Colonic mucosa (tissue), 4 donors: Measurements from ENCODE around the gene SKIC3. TPM values are rescaled to one million over a fixed set of nuclear protein-coding genes. Genes with fewer than 3 reads are reported as not detected.

Source experiments
- DNase-seq: peaks from one replicate; pipeline ENCODE4 v3.0.0-alpha.2; 2020
- H3K27ac ChIP-seq: fragments of 200-600 bp; one replicate; pipeline ENCODE4 v1.8.0; 2021
- H3K27me3 ChIP-seq: fragments of 200-600 bp; one replicate; pipeline ENCODE4 v1.8.0; 2021
- H3K36me3 ChIP-seq: fragments of 200-600 bp; one replicate; pipeline ENCODE4 v1.8.0; 2021
- H3K4me1 ChIP-seq: fragments of 200-600 bp; one replicate; pipeline ENCODE4 v1.8.0; 2021; ENCODE audit warnings: mild to moderate bottlenecking
- H3K4me3 ChIP-seq: fragments of 200-600 bp; one replicate; pipeline ENCODE4 v1.8.0; 2021
- H3K9ac ChIP-seq, 2 donors: one replicate each; pipeline ENCODE4 v1.7.0; 2013; ENCODE audit warnings: control low read depth in 2 of 2, low read depth in 2 of 2, low read length in 2 of 2
- H3K9me3 ChIP-seq: fragments of 200-600 bp; one replicate; pipeline ENCODE4 v1.8.0; 2021
- intact Hi-C: fragments of 100-400 bp; cut with DNase I; formaldehyde crosslinking; loops from one replicate; pipeline ENCODE4 v1.14.1; 2022
- total RNA-seq, 2 donors: library from RNA; stranded (reverse); fragmentation: NEBNext Ultra II Directional in 1 of 2; extraction: Animal tissue kit (Norgen Biotek cat#: 25700) in 1 of 2; gene quantifications; one replicate each; pipeline ENCODE4 v1.2.1, GENCODE V29; 2021
- TF ChIP-seq, protein P1 (sequence below): fragments of 200-600 bp; IDR thresholded peaks from one replicate; pipeline ENCODE4 v1.8.0; 2022; ENCODE audit warnings: antibody characterized with exemption, mild to moderate bottlenecking
- donor health status: healthy.
- donor health status: DM: no; HTN: no; CAD: no.
- donor health status: DM: no; HTN: no; CAD: no.

SKIC3 gene
- total RNA-seq, 2 donors from 2014 or later, result 51.3 to 65.8 TPM

DNA sequence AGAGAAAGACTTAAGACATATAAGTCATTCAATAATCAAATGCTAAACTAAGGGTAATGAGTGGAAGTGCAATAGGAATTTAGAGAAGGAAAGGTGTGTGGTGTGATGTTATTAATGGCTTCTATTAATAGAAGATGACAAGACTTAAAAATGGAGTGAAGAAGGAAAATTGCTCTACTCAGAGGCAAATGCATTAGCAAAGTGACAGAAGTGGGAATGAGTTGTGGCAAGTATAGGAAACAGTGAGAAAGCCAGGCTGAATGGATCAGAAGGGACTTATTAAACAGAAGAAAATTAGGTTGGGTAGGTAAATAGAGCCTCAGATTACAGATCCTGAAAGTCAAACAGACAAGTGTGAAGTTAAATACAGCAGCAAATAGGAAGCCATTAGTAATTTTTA, 5.7 kb downstream of the SKIC3 start:
- Histone ChIP-seq H3K9ac (no peak overlapping the region), H3K9me3 (no peaks in the 10 kb centered on the region), H3K36me3 (no peaks in the 10 kb centered on the region), H3K4me1 (peaks cover 4% of the 10 kb centered on the region), H3K4me3 (no peak overlapping the region), H3K27ac (no peak overlapping the region), H3K27me3 (no peaks in the 10 kb centered on the region)
- intact Hi-C loops, result no loop called here
- DNase-seq, result no peak
- TF ChIP-seq, protein P1, sequence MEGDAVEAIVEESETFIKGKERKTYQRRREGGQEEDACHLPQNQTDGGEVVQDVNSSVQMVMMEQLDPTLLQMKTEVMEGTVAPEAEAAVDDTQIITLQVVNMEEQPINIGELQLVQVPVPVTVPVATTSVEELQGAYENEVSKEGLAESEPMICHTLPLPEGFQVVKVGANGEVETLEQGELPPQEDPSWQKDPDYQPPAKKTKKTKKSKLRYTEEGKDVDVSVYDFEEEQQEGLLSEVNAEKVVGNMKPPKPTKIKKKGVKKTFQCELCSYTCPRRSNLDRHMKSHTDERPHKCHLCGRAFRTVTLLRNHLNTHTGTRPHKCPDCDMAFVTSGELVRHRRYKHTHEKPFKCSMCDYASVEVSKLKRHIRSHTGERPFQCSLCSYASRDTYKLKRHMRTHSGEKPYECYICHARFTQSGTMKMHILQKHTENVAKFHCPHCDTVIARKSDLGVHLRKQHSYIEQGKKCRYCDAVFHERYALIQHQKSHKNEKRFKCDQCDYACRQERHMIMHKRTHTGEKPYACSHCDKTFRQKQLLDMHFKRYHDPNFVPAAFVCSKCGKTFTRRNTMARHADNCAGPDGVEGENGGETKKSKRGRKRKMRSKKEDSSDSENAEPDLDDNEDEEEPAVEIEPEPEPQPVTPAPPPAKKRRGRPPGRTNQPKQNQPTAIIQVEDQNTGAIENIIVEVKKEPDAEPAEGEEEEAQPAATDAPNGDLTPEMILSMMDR, result no peak

DNA sequence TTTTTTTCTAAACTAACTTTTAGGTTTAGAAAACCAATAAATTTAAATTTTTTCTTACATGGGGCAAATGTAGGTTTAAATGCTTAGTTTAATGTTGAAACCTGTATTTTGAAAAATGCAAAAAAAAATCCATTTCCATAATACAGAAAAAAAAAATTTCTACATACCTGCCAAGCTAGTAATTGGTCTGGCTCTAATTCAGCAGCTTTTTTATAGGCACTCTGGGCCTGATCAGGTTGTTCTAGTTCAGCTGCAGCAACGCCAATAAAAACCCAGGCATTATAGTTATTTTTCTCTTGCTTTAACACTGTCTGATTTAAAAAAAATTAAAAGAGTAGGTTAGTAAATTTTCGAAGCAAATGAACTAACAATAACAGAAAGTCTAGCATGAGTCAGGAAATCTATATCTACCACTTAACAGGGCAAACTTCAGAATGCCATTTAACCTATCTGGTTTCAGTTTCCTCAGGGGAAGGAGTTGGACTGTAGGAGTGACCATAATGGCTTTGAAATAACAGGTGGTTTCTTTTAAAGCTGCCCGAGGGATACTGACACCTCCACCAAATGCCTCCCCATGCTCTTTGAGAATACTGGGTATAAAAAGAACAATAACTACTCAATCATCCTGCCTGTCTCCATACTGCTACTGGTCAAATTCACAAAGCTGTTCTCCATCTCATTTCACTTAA, 11.6 kb downstream of the SKIC3 start:
- Histone ChIP-seq H3K27me3 (no peaks in the 10 kb centered on the region), H3K36me3 (no peaks in the 10 kb centered on the region), H3K9me3 (no peaks in the 10 kb centered on the region), H3K9ac (no peak overlapping the region), H3K4me1 (no peaks in the 10 kb centered on the region), H3K4me3 (no peak overlapping the region), H3K27ac (peak overlapping the region; percentile 23)
- TF ChIP-seq, protein P1, result no peak
- DNase-seq, result no peak
- intact Hi-C loops, result no loop called here

DNA sequence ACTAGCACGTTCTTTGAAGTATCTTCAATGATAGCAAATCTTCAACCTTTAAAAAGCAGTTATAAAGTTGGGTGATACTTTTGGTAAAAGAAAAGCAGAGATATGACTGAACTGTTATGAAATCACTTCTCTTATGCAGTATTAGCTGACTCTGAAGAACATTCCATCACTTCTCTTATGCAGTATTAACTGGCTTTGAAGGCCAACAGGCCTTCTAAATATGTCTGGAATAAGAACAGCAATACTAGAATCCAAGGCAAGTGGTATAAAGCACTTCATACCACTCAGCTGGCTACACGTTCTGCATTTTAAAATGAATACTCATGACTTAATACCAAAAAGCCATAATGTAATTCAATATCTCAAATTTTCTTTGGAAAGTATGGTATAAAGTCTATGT, 17.3 kb downstream of the SKIC3 start:
- Histone ChIP-seq H3K36me3 (no peaks in the 10 kb centered on the region), H3K4me1 (no peaks in the 10 kb centered on the region), H3K9me3 (no peaks in the 10 kb centered on the region), H3K27me3 (no peaks in the 10 kb centered on the region), H3K4me3 (no peak overlapping the region), H3K9ac (no peak overlapping the region), H3K27ac (no peak overlapping the region)
- no peak for DNase-seq
- TF ChIP-seq, protein P1, result no peak
- intact Hi-C loops, result no loop called here

DNA sequence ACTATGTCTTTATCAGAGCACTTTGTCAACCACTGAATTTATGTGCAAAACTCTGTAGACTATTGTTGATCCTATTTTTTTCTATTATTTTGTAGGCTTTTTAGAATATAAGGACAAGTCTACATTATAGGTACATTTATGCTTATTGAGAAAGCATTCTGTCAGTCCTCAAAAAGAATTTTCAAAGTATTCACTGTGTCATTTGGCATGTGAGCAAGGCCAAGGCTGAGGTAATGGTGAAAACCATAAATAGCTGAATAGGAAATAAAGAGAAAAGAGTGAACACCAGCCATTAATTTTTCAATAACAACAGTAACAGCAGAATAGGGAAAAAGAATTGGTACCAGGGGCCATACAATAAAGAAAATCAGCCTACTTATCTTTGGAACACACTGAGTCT, 21.0 kb downstream of the SKIC3 start:
- DNase-seq, result no peak
- Histone ChIP-seq H3K27me3 (no peaks in the 10 kb centered on the region), H3K27ac (no peak overlapping the region), H3K9me3 (no peaks in the 10 kb centered on the region), H3K4me3 (no peak overlapping the region), H3K4me1 (no peaks in the 10 kb centered on the region), H3K36me3 (no peaks in the 10 kb centered on the region), H3K9ac (no peak overlapping the region)
- intact Hi-C loops, result no loop called here
- TF ChIP-seq, protein P1, result no peak

DNA sequence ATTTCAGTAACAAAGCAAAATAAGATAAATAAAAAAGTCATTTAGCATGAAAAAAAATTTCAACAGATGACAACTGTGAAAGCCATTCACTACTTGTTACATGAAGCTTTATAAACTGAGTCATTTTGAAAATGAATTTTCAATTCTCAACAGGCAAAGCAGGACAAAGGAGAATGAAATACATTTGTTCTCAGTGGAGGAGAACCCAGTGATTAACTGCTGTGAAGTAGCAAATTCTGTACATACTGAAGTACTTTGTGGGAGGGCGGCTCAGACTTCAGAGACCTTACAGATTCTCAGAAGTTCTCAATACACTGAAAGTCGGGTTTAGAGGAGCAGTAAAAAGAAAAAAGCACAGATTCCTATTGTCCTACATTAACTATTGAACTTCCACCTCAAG, 21.7 kb downstream of the SKIC3 start:
- DNase-seq, result no peak
- no peak overlapping the region for H3K4me3 ChIP-seq
- H3K36me3 ChIP-seq, result no peaks in the 10 kb centered on the region
- TF ChIP-seq, protein P1, result no peak
- no peak overlapping the region for H3K27ac ChIP-seq
- no peaks in the 10 kb centered on the region for H3K27me3 ChIP-seq
- intact Hi-C loops, result no loop called here
- H3K9ac ChIP-seq, result no peak overlapping the region
- no peaks in the 10 kb centered on the region for H3K9me3 ChIP-seq
- H3K4me1 ChIP-seq, result no peaks in the 10 kb centered on the region
